Fibroblast of the aortic adventitia (primary cell): Measurements from ENCODE around the gene KRT6C. TPM values are rescaled to one million over a fixed set of nuclear protein-coding genes. Genes with fewer than 3 reads are reported as not detected.
"Not testable (repeated sequence)": the region's sequence is repeated elsewhere in the genome, so short reads cannot be mapped to it uniquely, and the experiment has no call there.

Experiments
- DNase-seq: peaks from one replicate; pipeline ENCODE4 v3.0.0-alpha.2; 2010; ENCODE audit warnings: low read depth
- H3K4me3 ChIP-seq: 2 replicates; pipeline ENCODE4 v1.5.1; 2011; ENCODE audit warnings: low read depth, mild to moderate bottlenecking, control low read depth, low read length, moderate library complexity
- total RNA-seq: library from RNA; depleted of rRNA; stranded (reverse); fragments of >200 nt; gene quantifications from 2 replicates; pipeline ENCODE4 v1.2.3, GENCODE V29; 2012; ENCODE audit warnings: low replicate concordance
- TF ChIP-seq, protein P1 (sequence below): IDR thresholded peaks from 2 replicates; pipeline ENCODE4 v1.5.1; 2011; ENCODE audit warnings: mild to moderate bottlenecking, low read length, control low read depth, inconsistent platforms; ENCODE audit not compliant: insufficient read depth

KRT6C gene
- total RNA-seq, 1 donor: not detected

DNA sequence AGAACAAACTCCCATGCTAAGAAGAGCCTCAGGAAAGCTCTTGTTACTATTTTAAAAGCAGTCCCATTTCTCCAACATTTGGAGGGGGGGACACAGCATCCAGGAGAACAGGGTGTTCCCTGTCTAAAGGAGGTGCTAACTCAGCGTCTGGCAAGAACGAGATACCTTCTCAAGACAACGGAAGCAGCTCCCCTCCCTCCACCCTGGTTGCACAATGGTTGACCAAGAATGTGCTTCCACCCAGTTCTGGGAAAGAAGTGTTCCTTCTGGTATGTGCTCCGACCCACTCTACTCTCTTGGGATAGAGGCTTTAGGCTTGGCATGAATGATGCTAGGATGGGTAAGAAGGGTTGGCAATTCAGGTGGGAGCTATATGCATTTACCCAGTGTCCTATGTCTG, 20.9 kb upstream of the KRT6C start:
- no peak overlapping the region for H3K4me3 ChIP-seq
- TF ChIP-seq, protein P1, sequence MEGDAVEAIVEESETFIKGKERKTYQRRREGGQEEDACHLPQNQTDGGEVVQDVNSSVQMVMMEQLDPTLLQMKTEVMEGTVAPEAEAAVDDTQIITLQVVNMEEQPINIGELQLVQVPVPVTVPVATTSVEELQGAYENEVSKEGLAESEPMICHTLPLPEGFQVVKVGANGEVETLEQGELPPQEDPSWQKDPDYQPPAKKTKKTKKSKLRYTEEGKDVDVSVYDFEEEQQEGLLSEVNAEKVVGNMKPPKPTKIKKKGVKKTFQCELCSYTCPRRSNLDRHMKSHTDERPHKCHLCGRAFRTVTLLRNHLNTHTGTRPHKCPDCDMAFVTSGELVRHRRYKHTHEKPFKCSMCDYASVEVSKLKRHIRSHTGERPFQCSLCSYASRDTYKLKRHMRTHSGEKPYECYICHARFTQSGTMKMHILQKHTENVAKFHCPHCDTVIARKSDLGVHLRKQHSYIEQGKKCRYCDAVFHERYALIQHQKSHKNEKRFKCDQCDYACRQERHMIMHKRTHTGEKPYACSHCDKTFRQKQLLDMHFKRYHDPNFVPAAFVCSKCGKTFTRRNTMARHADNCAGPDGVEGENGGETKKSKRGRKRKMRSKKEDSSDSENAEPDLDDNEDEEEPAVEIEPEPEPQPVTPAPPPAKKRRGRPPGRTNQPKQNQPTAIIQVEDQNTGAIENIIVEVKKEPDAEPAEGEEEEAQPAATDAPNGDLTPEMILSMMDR: no peak
- DNase-seq: peak; percentile 59

DNA sequence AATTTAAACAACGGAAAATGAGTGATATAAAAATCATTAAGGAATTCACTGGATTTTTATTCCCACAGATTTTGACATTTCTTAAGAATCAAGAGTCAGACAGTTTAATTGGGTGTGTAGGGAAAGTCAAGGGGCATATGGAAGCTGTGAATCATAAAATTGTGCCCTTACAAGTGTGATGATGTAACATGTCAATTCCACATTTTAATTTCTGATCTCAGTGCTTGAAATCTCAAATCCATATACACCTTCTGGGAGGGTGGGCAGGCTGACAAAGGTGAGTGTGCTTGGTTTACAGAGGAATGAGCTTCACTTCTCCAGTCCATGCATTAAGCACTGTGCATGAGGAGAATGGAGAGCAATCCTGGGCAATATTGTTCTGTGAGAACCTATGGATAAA, 20.5 kb upstream of the KRT6C start:
- H3K4me3 ChIP-seq: no peak overlapping the region
- TF ChIP-seq, protein P1: no peak
- DNase-seq: no peak

DNA sequence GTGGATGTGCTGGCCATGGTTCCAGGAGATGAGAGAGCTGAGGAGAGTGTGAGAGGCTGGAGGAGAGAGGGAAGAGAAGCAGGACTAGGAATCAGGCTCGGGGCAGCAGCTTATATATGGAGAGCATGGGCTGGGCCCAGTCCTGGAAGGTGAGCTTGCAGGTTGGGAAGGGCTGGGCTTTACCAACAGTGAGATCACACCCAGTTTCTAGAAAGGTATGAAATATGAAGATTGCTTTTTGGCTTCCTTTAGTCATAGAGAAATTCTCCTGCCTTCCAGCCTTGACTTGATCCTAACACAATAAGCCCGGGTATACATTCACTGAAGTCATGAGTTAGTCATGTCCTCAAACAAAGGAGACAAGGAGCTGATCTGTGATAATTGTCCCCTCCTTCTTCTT, 19.6 kb upstream of the KRT6C start, which contains the start of gene KRT6A:
Gene KRT6A, minus strand, starts transcription at position 86 of the 400 bp plus-strand sequence. Its CDS starts 69 bp downstream, at position 17.
- TF ChIP-seq, protein P1: no peak
- H3K4me3 ChIP-seq: no peak within 1 kb of the TSS
- no peak for DNase-seq

DNA sequence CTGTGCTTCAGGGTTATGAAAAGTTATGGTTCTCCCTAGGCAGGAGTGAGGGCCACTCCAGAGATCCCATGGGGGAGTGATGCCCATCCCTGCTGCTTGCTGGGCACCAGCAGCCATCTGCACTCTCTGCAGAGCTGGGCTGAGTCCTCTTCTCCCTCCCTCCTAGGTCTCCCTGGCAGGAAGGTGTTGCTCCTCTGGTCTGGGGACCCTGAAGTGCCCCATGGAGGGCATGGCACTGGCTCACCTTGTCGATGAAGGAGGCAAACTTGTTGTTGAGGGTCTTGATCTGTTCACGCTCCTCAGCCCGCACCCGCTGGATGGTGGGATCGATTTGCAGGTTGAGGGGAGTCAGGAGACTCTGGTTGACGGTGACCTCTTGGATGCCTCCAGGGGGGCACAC, 18.8 kb upstream of the KRT6C start:
- DNase-seq: not testable (repeated sequence)

DNA sequence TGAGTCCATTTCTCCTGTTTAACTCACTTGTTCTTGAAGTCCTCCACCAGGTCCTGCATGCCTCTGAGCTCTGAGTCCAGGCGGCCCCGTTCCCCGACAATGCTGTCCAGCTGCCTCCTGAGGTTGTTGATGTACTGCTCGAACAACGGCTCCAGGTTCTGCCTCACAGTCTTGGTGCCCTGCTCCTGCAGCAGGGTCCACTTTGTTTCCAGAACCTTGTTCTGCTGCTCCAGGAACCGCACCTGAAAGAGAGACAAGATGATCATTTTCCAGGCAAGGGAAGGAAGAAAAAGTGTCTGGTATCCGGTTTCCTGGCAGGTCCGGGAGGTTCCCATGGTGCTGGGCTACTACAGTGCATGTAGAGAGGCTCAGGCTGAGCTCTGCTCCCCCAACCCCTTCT, 17.9 kb upstream of the KRT6C start:
- H3K4me3 ChIP-seq, DNase-seq: not testable (repeated sequence)

More for the DNA sequence above, 18.8 kb upstream of the KRT6C start:
- not testable (repeated sequence) for H3K4me3 ChIP-seq

DNA sequence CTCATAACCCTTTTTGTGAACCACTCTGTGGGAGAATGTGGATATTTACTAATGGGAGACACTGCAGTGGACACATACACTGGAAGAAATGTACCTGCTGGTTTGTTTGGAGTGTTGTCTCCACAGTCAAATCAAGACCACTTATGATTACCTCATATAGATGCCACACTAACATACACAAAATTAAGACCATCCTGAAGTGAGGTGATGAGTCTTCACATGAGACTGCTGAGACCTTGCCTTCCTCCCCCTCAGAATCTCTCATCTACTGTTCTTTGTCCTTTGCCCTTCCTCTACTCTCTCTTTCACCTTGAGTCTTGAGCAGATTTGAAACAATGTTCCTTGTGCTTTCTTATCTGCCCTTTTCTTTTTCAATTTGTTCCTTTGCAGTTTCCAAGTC, 15.1 kb upstream of the KRT6C start:
- no peak for DNase-seq
- TF ChIP-seq, protein P1: no peak
- H3K4me3 ChIP-seq: no peak overlapping the region

DNA sequence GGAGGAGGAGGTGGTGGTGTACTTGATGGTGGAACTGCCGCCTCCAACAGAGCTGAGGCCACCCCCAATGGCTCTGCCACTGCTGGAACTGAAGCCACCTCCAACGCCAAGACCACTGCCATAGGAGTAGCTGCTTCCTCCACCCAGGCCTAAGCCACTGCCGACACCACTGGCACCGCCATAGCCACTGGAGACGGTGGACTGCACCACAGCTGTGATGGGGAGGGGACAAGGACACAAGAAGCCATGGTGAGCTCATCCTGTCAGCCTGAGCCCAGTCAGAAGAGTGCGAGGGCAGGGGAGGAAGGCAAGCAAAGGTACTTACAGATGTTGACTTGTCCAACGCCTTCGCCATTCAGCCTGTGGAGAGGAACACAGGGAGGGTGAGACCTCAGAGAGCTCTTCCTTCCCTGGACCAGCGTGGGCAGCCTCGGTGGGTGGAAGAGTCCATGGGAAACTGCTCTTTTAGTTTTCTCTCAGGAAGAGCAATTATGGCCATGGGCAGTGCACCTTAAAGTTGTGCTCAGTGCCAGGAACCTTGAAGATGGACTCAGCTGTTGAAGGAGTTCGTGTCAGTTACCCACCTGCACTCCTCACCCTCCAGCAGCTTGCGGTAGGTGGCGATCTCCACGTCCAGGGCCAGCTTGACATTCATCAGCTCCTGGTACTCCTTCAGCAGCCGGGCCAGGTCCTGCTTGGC, 14.3 kb upstream of the KRT6C start:
- H3K4me3 ChIP-seq, DNase-seq: not testable (repeated sequence)

DNA sequence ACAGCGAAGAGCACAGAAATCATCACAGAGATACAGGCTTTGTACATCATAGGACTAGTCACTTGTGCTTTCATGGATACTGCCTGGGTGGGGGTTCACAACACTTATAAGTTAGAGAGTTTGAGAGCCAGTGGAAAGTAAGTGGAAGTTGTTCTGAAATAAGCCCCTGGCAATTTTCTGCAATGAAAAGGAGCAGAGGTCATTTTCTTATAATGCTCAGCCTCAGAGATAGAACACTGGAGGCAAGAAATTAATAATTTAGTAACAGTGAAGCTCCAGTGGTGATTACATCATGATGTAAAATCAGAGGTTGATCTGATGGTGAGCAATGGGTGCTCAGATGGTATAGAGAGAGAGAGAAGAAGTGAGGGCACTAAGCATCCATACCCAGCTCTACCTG, 13.6 kb upstream of the KRT6C start:
- no peak for DNase-seq
- TF ChIP-seq, protein P1: no peak
- H3K4me3 ChIP-seq: no peak overlapping the region
